Effector memory CD4-positive, alpha-beta T cell (primary cell): Measurements from ENCODE around the gene GRAMD1C.
A peak's percentile ranks its signal among the peaks of the same experiment; 100 is the strongest.

ENCODE experiments used
- DNase-seq, 3 donors: peaks; one replicate each; pipeline ENCODE4 v3.0.0-alpha.2; 2020
- H3K27ac ChIP-seq: 2 replicates; pipeline ENCODE4 v1.7.0; 2013; ENCODE audit warnings: mild to moderate bottlenecking, low read length, moderate library complexity; ENCODE audit not compliant: insufficient read depth, poor library complexity, severe bottlenecking
- H3K27me3 ChIP-seq: replicated peaks from 2 replicates; pipeline ENCODE4 v1.7.0; 2013; ENCODE audit warnings: mild to moderate bottlenecking, low read length; ENCODE audit not compliant: insufficient read depth, control insufficient read depth, poor library complexity, severe bottlenecking
- H3K36me3 ChIP-seq: 2 replicates; pipeline ENCODE4 v1.7.0; 2013; ENCODE audit warnings: mild to moderate bottlenecking, low read length, moderate library complexity; ENCODE audit not compliant: control insufficient read depth, insufficient read depth
- H3K4me1 ChIP-seq: 2 replicates; pipeline ENCODE4 v1.7.0; 2013; ENCODE audit warnings: low read length, mild to moderate bottlenecking; ENCODE audit not compliant: control insufficient read depth, insufficient read depth, poor library complexity, severe bottlenecking
- H3K4me3 ChIP-seq: 2 replicates; pipeline ENCODE4 v1.7.0; 2013; ENCODE audit warnings: low read length, low read depth, mild to moderate bottlenecking; ENCODE audit not compliant: insufficient read depth, poor library complexity, severe bottlenecking
- H3K9me3 ChIP-seq: 2 replicates; pipeline ENCODE4 v1.7.0; 2013; ENCODE audit warnings: mild to moderate bottlenecking, low read length, moderate library complexity; ENCODE audit not compliant: control insufficient read depth

GRAMD1C gene

GRCh38 chr3:113895964-113896363 lies 57.4 kb downstream of the GRAMD1C start:
- no peaks in the 10 kb centered on the region for H3K4me1 ChIP-seq
- no peaks in the 10 kb centered on the region for H3K9me3 ChIP-seq
- H3K27ac ChIP-seq: no peak overlapping the region
- H3K4me3 ChIP-seq: no peak overlapping the region
- no peaks in the 10 kb centered on the region for H3K27me3 ChIP-seq
- H3K36me3 ChIP-seq: no peaks in the 10 kb centered on the region
- no peak for DNase-seq

- no peaks in the 10 kb centered on the region for H3K36me3 ChIP-seq
- no peaks in the 10 kb centered on the region for H3K27me3 ChIP-seq
- no peak overlapping the region for H3K4me3 ChIP-seq
- H3K9me3 ChIP-seq: no peaks in the 10 kb centered on the region
- H3K4me1 ChIP-seq: no peaks in the 10 kb centered on the region
- H3K27ac ChIP-seq: no peak overlapping the region
- DNase-seq: no peak
Measured at GRCh38 chr3:113896930-113897329, 58.3 kb downstream of the GRAMD1C start.

- Histone ChIP-seq H3K4me1 (no peaks in the 10 kb centered on the region), H3K4me3 (no peak overlapping the region), H3K27me3 (no peaks in the 10 kb centered on the region), H3K36me3 (no peaks in the 10 kb centered on the region), H3K27ac (no peak overlapping the region), H3K9me3 (no peaks in the 10 kb centered on the region)
- DNase-seq: no peak
Measured at GRCh38 chr3:113897373-113897777, 58.8 kb downstream of the GRAMD1C start.

- Histone ChIP-seq H3K4me3 (no peak overlapping the region), H3K36me3 (no peaks in the 10 kb centered on the region), H3K9me3 (no peaks in the 10 kb centered on the region), H3K27me3 (no peaks in the 10 kb centered on the region), H3K27ac (no peak overlapping the region), H3K4me1 (no peaks in the 10 kb centered on the region)
- no peak for DNase-seq
Measured at GRCh38 chr3:113898892-113899291, 60.3 kb downstream of the GRAMD1C start.

- H3K36me3 ChIP-seq: no peaks in the 10 kb centered on the region
- DNase-seq: no peak
- H3K27me3 ChIP-seq: no peaks in the 10 kb centered on the region
- no peaks in the 10 kb centered on the region for H3K4me1 ChIP-seq
- no peaks in the 10 kb centered on the region for H3K9me3 ChIP-seq
- no peak overlapping the region for H3K4me3 ChIP-seq
- no peak overlapping the region for H3K27ac ChIP-seq
Measured at GRCh38 chr3:113906568-113907140, 68.1 kb downstream of the GRAMD1C start.

GRCh38 chr3:113908133-113908532 lies 69.5 kb downstream of the GRAMD1C start:
- Histone ChIP-seq H3K4me3 (no peak overlapping the region), H3K4me1 (no peaks in the 10 kb centered on the region), H3K36me3 (no peaks in the 10 kb centered on the region), H3K27ac (no peak overlapping the region), H3K27me3 (no peaks in the 10 kb centered on the region), H3K9me3 (no peaks in the 10 kb centered on the region)
- no peak for DNase-seq

- Histone ChIP-seq H3K4me1 (no peaks in the 10 kb centered on the region), H3K9me3 (no peaks in the 10 kb centered on the region), H3K27me3 (no peaks in the 10 kb centered on the region), H3K4me3 (no peak overlapping the region), H3K27ac (no peak overlapping the region), H3K36me3 (no peaks in the 10 kb centered on the region)
- DNase-seq: no peak
Measured at GRCh38 chr3:113910966-113911365, 72.4 kb downstream of the GRAMD1C start.

- Histone ChIP-seq H3K27me3 (no peaks in the 10 kb centered on the region), H3K4me1 (no peaks in the 10 kb centered on the region), H3K9me3 (no peaks in the 10 kb centered on the region), H3K4me3 (no peak overlapping the region), H3K27ac (no peak overlapping the region), H3K36me3 (no peaks in the 10 kb centered on the region)
- DNase-seq: peak in 2 of 3 donors; percentile 5 to 11
Measured at GRCh38 chr3:113912552-113913236, 74.1 kb downstream of the GRAMD1C start.

GRCh38 chr3:113914646-113915045 lies 76.1 kb downstream of the GRAMD1C start:
- Histone ChIP-seq H3K36me3 (no peaks in the 10 kb centered on the region), H3K4me3 (no peak overlapping the region), H3K9me3 (no peaks in the 10 kb centered on the region), H3K4me1 (no peaks in the 10 kb centered on the region), H3K27ac (no peak overlapping the region), H3K27me3 (no peaks in the 10 kb centered on the region)
- no peak for DNase-seq

GRCh38 chr3:113927556-113927955 lies 89.0 kb downstream of the GRAMD1C start:
- no peak for DNase-seq
- Histone ChIP-seq H3K36me3 (no peaks in the 10 kb centered on the region), H3K4me3 (no peak overlapping the region), H3K27ac (no peak overlapping the region), H3K27me3 (no peaks in the 10 kb centered on the region), H3K4me1 (no peaks in the 10 kb centered on the region), H3K9me3 (peaks cover 4% of the 10 kb centered on the region)
